HG03460 (cell line): Measurements from ENCODE around the gene UBAC2.

Experiments used
- ATAC-seq: cut with Tn5 transposase; IDR thresholded peaks from one replicate; pipeline ENCODE4 v1.9.1; 2021; ENCODE audit not compliant: unreplicated experiment

UBAC2 gene

GRCh38 chr13:99374169-99374991 is 173.7 kb downstream of the UBAC2 start:
- ATAC-seq, result peak; percentile 39

- peak; percentile 49 for ATAC-seq
Observed at GRCh38 chr13:99374994-99375737, 174.5 kb downstream of the UBAC2 start.

GRCh38 chr13:99375738-99376080 is 175.1 kb downstream of the UBAC2 start:
- ATAC-seq, result peak; percentile 3

DNA sequence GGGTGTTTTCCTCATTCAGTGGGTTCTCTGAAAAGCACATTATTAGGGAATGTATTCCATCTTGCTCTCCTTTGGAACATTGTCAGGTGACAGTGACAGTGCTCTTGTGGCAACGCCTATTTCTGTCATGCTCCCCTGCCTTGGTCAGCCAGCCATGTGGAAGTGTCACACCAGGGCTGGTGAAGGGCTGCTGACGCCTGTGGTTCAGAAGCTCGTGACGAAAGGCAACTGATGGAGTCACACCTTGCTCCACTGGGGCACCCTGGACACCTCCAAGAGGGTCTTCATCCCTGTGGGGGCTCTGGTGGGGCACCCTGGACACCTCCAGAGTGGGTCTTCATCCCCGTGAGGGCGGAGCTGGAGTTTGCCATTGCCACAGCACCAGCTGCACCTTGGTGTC is 175.5 kb downstream of the UBAC2 start:
- peak; percentile 53 for ATAC-seq

DNA sequence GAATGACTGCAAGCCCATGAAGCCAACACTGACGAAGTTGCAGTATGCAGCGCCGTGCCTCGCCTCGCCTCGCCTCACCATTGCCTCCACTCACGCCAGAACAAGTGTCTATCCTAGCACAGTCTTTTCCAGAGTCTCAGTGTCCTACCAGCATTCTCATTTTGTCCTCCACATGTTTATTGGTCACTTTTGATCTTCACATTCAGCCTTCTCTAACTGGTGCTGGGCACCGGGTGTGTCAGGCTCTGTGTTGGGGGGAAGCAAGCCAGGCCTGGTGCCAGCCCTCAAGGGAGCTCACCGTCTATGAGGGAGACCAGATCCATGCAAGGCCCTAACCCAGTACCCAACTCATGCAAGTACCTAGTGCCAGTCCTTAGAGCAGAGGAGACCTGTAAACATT is 176.3 kb downstream of the UBAC2 start:
- ATAC-seq, result no peak

DNA sequence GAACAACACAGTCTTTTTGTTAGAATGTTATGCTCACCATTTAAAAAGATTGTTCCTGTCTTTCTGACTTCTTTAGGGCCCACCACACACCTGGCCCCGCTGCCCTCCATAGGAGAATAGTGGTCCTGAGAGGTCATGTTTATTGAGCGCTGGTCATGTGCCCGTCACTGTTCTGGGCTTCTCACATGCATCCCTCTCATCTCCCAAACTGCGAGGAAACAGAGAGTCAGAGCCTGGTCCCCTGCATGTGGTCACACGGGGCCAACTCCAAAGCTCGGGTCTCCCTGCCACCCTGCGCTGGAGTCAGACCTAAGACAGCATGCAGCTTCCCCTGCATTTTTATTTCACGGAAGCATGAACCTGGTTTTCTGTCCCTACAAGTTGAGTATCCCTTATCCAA is 177.0 kb downstream of the UBAC2 start:
- ATAC-seq, result no peak

- ATAC-seq, result no peak
Observed at GRCh38 chr13:99378985-99379733, 178.5 kb downstream of the UBAC2 start.

- ATAC-seq, result no peak
Observed at GRCh38 chr13:99379856-99380801, 179.5 kb downstream of the UBAC2 start.

DNA sequence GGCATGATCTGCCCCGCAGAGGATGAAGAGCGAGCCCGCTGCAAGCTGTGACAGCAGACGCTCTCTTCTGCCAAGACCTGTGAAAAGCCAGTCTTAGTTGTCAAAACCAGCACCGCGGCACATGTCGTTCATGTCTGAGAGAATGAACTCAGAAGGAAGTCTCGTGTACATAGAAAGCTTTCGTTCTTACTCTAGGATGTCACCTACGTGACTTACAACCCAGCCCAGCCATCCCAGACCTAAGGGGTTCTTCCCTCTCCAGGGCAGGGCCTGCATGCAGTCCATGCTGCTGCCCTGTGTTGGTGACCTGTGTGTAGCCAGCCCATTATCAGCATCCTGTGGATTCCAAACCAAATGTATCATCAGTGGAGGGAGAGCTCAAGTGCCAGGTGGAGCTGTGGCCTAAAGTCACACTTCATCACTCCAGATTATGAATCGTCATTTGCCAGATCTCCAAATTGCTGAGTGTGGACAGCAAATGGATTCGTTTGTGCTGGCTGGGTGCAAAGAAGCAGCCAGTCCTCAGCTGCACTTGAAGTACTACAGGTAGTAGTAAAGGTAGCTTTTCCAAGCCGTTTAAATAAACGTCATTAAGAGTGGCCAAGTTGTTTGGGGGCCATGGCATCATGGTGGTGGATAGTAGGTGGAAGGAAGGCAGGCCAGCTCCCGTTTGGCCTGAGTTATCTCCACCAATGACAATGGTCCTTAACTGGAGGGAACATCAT is 180.4 kb downstream of the UBAC2 start:
- ATAC-seq, result peak; percentile 62

DNA sequence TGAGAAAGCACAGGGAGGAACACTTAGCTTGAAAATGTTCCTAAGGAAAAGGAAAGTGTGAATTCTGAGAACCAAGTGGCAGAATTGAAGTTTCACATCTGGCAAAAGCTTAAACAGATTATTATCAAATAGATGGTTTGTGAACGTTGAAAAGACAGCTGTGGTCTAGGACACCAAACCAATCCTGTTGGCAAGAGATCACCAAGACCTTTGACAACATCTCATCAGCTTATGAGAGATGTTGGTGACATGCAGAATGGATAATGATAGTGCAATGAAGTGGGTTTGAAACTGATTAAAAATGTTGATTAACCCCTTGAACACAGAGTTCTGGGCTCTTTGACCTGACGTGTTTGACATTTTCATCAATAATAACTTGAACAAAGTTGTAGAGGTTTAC is 181.1 kb downstream of the UBAC2 start:
- ATAC-seq, result no peak

DNA sequence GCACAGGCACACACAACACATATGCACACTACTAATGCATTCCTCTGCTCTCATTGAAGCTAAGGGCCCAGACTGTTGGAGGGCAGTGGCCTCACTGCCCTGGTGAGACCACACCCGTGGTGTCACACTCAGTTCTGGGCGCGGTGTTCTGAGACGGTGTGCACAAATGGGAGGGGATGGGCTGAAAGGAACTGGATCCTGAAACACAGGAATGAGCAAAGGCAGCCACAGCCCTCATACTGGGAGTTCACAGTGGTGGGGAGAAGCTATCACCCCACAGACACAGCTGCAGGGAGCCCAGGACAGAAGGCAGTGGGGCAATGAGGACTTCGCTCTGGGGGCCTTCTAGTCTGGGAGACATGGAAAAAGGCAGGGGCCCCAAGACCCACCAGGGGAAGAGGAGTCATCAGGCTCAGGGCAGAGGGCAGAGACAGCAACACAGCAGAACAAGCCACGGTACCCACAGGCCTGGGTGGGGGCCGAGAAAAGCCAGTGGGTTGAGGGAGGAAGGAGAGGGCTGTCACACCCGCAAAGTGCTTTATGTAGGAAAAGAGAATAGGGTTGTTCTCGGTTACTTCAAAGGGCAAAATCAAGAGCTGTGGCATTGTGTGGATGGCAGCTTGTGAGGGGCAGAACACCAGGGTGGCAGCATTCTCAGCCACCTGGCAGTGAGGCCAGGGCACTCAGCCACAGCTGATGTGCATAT is 181.9 kb downstream of the UBAC2 start:
- no peak for ATAC-seq

GRCh38 chr13:99383511-99383921 is 182.9 kb downstream of the UBAC2 start:
- no peak for ATAC-seq

DNA sequence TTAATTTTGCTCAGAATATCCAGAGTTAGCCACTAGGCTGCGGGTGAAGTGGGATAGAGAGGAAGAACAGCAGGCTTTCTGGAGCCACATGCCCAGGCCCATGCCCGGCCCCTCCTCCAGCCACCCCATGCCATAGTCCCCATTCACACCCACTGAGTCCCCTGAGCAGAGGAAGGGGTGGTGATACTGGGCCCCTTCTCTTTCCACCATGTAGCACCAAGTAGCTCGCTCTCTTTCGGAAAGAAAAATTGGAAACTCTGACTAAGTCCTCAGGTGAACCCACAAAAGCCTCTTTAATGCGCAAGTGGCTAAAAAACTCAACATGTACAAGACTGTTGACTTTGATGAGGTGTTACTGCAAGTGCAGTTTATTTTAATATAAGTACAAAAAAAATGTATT is 183.3 kb downstream of the UBAC2 start:
- no peak for ATAC-seq

- no peak for ATAC-seq
Observed at GRCh38 chr13:99384468-99384867, 183.8 kb downstream of the UBAC2 start.

DNA sequence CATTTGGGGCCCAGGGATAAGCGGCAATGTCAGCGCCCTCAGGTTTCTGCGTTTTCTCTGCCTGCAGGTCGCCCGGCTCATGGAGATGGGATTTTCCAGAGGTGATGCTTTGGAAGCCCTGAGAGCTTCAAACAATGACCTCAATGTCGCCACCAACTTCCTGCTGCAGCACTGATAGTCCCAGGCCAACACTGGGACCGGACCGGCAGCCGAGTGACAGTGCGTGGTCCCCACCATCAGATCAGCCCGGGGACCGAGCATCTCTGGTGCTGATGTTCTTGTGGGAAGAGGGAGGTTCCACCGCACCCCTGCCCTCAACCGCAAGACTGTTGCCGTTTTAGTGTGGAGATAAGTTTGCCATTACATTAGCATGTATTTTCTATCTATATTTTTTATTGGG is 184.5 kb downstream of the UBAC2 start:
- ATAC-seq, result no peak

DNA sequence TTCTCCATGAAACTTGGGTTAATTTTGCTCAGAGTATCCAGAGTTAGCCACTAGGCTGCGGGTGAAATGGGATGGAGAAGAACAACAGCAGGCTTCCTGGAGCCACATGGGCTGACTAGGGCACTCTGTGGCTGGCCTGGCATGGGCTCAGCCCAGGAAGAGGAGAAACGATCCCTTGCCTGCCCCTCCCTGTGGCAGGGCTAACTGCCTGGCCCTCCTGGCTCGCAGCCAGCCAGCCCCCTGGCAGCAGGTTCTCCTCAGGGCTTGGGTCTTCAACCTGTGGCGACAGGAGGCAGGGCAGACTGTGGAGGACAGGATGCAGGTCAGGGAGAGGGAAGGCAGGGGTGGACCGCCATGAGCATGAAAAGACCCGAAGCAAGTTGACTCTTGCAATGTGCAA is 185.3 kb downstream of the UBAC2 start:
- no peak for ATAC-seq

- no peak for ATAC-seq
Observed at GRCh38 chr13:99386495-99386894, 185.8 kb downstream of the UBAC2 start.

- ATAC-seq, result no peak
Observed at GRCh38 chr13:99386911-99387788, 186.5 kb downstream of the UBAC2 start.
